B cell (primary cell): ENCODE data around the gene ZNF565.

Source experiments
- CTCF ChIP-seq: fragments of 200-600 bp; IDR thresholded peaks from one replicate; pipeline ENCODE4 v1.8.0; 2022; ENCODE audit warnings: antibody characterized with exemption, mild to moderate bottlenecking
- EZH2 ChIP-seq: IDR thresholded peaks from 2 replicates; pipeline ENCODE4 v1.6.1; 2012; ENCODE audit warnings: borderline replicate concordance, low read depth, mild to moderate bottlenecking, moderate library complexity, low read length; ENCODE audit not compliant: insufficient read depth, poor library complexity, severe bottlenecking

- TF ChIP-seq CTCF (no peak), EZH2 (no peak)
Measured at GRCh38 chr19:36141039-36141927, 73.2 kb downstream of the ZNF565 start.
